Left ventricle myocardium inferior (tissue), 1 donor: ENCODE measurements around the gene FHIT. TPM values are rescaled to one million over a fixed set of nuclear protein-coding genes. Genes with fewer than 3 reads are reported as not detected.
"Not testable (repeated sequence)": the region's sequence is repeated elsewhere in the genome, so short reads cannot be mapped to it uniquely, and the experiment has no call there.

Source experiments
- DNase-seq: peaks from one replicate; pipeline ENCODE4 v3.0.0-alpha.2; 2020
- H3K27ac ChIP-seq: fragments of 200-600 bp; replicated peaks from 2 replicates; pipeline ENCODE4 v1.8.0; 2021
- H3K27me3 ChIP-seq: fragments of 200-600 bp; 2 replicates; pipeline ENCODE4 v1.8.0; 2021; ENCODE audit warnings: low read depth
- H3K36me3 ChIP-seq: fragments of 200-600 bp; 2 replicates; pipeline ENCODE4 v1.8.0; 2021
- H3K4me1 ChIP-seq: fragments of 200-600 bp; 2 replicates; pipeline ENCODE4 v1.8.0; 2021
- H3K4me3 ChIP-seq: fragments of 200-600 bp; 2 replicates; pipeline ENCODE4 v1.8.0; 2021; ENCODE audit warnings: mild to moderate bottlenecking, moderate library complexity
- H3K9me3 ChIP-seq: fragments of 200-600 bp; replicated peaks from 2 replicates; pipeline ENCODE4 v1.8.0; 2021
- CTCF ChIP-seq: fragments of 200-600 bp; IDR thresholded peaks from 2 replicates; pipeline ENCODE4 v1.8.0; 2021; ENCODE audit warnings: antibody characterized with exemption, mild to moderate bottlenecking, borderline replicate concordance
- intact Hi-C: fragments of 100-400 bp; cut with micrococcal nuclease; formaldehyde crosslinking; loops from one replicate; pipeline ENCODE4 v1.11.0; 2022
- total RNA-seq: library from RNA; stranded (reverse); fragmentation: NEBNext Ultra II Directional; extraction: Animal tissue kit (Norgen Biotek cat#: 25700); gene quantifications from one replicate; pipeline ENCODE4 v1.2.1, GENCODE V29; 2021
- donor health status: DM: no; HTN: yes; CAD: no; lungs with severe emphysema.

Gene FHIT
- total RNA-seq, 1 donor from 2014 or later = 16.0 TPM

GRCh38 chr3:61074783-61075182 lies 176.5 kb downstream of the FHIT start:
- no peak for TF ChIP-seq CTCF
- intact Hi-C loops = no loop called here
- no peak overlapping the region for H3K27ac ChIP-seq

GRCh38 chr3:61073566-61074165 lies 177.6 kb downstream of the FHIT start:
- no peaks in the 10 kb centered on the region for H3K36me3 ChIP-seq
- H3K4me1 ChIP-seq = no peaks in the 10 kb centered on the region
- intact Hi-C loops = no loop called here
- H3K27ac ChIP-seq = no peak overlapping the region
- no peaks in the 10 kb centered on the region for H3K9me3 ChIP-seq
- H3K27me3 ChIP-seq = no peaks in the 10 kb centered on the region
- TF ChIP-seq CTCF = no peak
- H3K4me3 ChIP-seq = no peak overlapping the region
- no peak for DNase-seq

More at GRCh38 chr3:61074783-61075182, 176.5 kb downstream of the FHIT start:
- H3K27me3 ChIP-seq = no peaks in the 10 kb centered on the region
- no peaks in the 10 kb centered on the region for H3K9me3 ChIP-seq
- no peaks in the 10 kb centered on the region for H3K36me3 ChIP-seq
- H3K4me3 ChIP-seq = no peak overlapping the region
- DNase-seq = no peak
- H3K4me1 ChIP-seq = no peaks in the 10 kb centered on the region

- DNase-seq = no peak
Observed at GRCh38 chr3:61068084-61068483, 183.2 kb downstream of the FHIT start.

GRCh38 chr3:61066800-61067199 lies 184.5 kb downstream of the FHIT start:
- H3K9me3 ChIP-seq = peaks cover 5% of the 10 kb centered on the region
- H3K27me3 ChIP-seq = no peaks in the 10 kb centered on the region
- H3K4me3 ChIP-seq = no peak overlapping the region
- intact Hi-C loops = no loop called here
- no peak for TF ChIP-seq CTCF
- H3K4me1 ChIP-seq = no peaks in the 10 kb centered on the region
- no peak overlapping the region for H3K27ac ChIP-seq
- no peaks in the 10 kb centered on the region for H3K36me3 ChIP-seq
- no peak for DNase-seq

More at GRCh38 chr3:61068084-61068483, 183.2 kb downstream of the FHIT start:
- intact Hi-C loops = no loop called here
- Histone ChIP-seq H3K4me1 (no peaks in the 10 kb centered on the region), H3K36me3 (no peaks in the 10 kb centered on the region), H3K9me3 (peaks cover 5% of the 10 kb centered on the region), H3K27ac (no peak overlapping the region), H3K4me3 (no peak overlapping the region), H3K27me3 (no peaks in the 10 kb centered on the region)
- no peak for TF ChIP-seq CTCF

GRCh38 chr3:61066222-61066621 lies 185.0 kb downstream of the FHIT start:
- intact Hi-C loops, H3K27me3 ChIP-seq, DNase-seq: not testable (repeated sequence)

GRCh38 chr3:61065451-61066011 lies 185.7 kb downstream of the FHIT start:
- Histone ChIP-seq H3K9me3 (peaks cover 5% of the 10 kb centered on the region), H3K4me1 (no peaks in the 10 kb centered on the region), H3K4me3 (no peak overlapping the region), H3K27me3 (no peaks in the 10 kb centered on the region), H3K36me3 (no peaks in the 10 kb centered on the region), H3K27ac (no peak overlapping the region)
- intact Hi-C loops = no loop called here
- TF ChIP-seq CTCF = no peak
- no peak for DNase-seq

More at GRCh38 chr3:61066222-61066621, 185.0 kb downstream of the FHIT start:
- not testable (repeated sequence) for H3K36me3 ChIP-seq, H3K9me3 ChIP-seq, H3K4me1 ChIP-seq, H3K4me3 ChIP-seq, H3K27ac ChIP-seq
